GM21447 (cell line): ENCODE measurements around the gene ZNF30.
"Not testable (repeated sequence)": the region's sequence is repeated elsewhere in the genome, so short reads cannot be mapped to it uniquely, and the experiment has no call there.

Experiments used
- ATAC-seq: cut with Tn5 transposase; IDR thresholded peaks from one replicate; pipeline ENCODE4 v1.9.1; 2021; ENCODE audit not compliant: unreplicated experiment

Gene ZNF30

GRCh38 chr19:34985249-34986022, 58.7 kb downstream of the ZNF30 start:
- ATAC-seq, result no peak

- no peak for ATAC-seq
These were observed 61.4 kb downstream of the ZNF30 start for GRCh38 chr19:34988119-34988518.

- no peak for ATAC-seq
These were observed 62.6 kb downstream of the ZNF30 start for GRCh38 chr19:34989298-34989697.

- no peak for ATAC-seq
These were observed 64.0 kb downstream of the ZNF30 start for GRCh38 chr19:34990578-34991192.

GRCh38 chr19:34991542-34992333, 65.0 kb downstream of the ZNF30 start:
- ATAC-seq, result no peak

DNA sequence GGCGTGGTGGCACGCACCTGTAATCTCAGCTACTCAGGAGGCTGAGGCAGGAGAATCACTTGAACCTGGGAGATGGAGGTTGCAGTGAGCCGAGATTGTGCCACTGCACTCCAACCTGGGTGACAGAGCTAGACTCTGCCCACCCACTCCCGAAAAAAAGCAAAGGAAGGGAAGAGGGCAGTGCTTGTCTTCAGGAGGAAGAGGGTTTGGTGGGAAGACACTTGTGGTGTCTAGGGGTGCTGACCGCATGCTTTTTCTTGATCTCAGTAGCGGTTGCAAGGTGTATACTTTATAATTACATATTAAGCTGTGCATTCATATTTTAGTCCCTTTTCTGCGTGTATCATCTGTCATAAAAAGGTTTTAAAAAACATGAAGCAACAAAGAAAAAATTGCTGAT, 65.9 kb downstream of the ZNF30 start:
- ATAC-seq, result not testable (repeated sequence)

- ATAC-seq, result no peak
These were observed 67.6 kb downstream of the ZNF30 start for GRCh38 chr19:34994286-34994642.
